ENCODE data around the gene MED6.

- TF ChIP-seq PRDM10 (CRISPR knock-in tag; IDR thresholded peaks at IDR 0.05; ENCODE audit: low read depth), result no peak
- no peak for TF ChIP-seq NFIC (IDR thresholded peaks at IDR 0.05; ENCODE audit: low read length)
- no peak for TF ChIP-seq TCF7L2 (IDR thresholded peaks at IDR 0.05; ENCODE audit: low read depth, low read length)
- no peak for TF ChIP-seq ZNF761 (CRISPR knock-in tag; conservative IDR thresholded peaks at IDR 0.05)
- no peak for TF ChIP-seq POLR2A (IDR thresholded peaks at IDR 0.05; ENCODE audit: insufficient read depth in 1 of 2, low read depth in 2 of 2, low read length in 2 of 2)
- no peak for TF ChIP-seq ZNF354B (CRISPR knock-in tag; IDR thresholded peaks at IDR 0.05)
- TF ChIP-seq ZNF710 (CRISPR knock-in tag; IDR thresholded peaks at IDR 0.05; ENCODE audit: borderline replicate concordance), result no peak
- no peak for TF ChIP-seq POLR2AphosphoS5 (IDR thresholded peaks at IDR 0.05; ENCODE audit: low read depth, low read length)
- TF ChIP-seq CTCF (CRISPR knock-in tag; IDR thresholded peaks at IDR 0.05), result no peak
- TF ChIP-seq MBD4 (IDR thresholded peaks at IDR 0.05; ENCODE audit: borderline replicate concordance, low read length), result no peak
- no peak for TF ChIP-seq ZFP91 (CRISPR knock-in tag; IDR thresholded peaks at IDR 0.05; ENCODE audit: borderline replicate concordance)
Observed at GRCh38 chr14:70643967-70644366, 43.5 kb upstream of the MED6 start.

All from HepG2 (cell line).